Measurements from ENCODE around the gene KIAA0753.
A peak's percentile ranks its signal among the peaks of the same experiment; 100 is the strongest.

The KIAA0753 gene

GRCh38 chr17:6554871-6555330 lies 85.6 kb downstream of the KIAA0753 start:
- peaks cover 7% of the 10 kb centered on the region for H3K4me1 Mint-ChIP-seq
- H3K27ac Mint-ChIP-seq, result no peak overlapping the region
- peaks cover 2% of the 10 kb centered on the region for H3K36me3 Mint-ChIP-seq
- no peak for DNase-seq
- H3K9me3 Mint-ChIP-seq, result no peaks in the 10 kb centered on the region
- peaks cover 86% of the 10 kb centered on the region for H3K27me3 Mint-ChIP-seq
- H3K4me3 Mint-ChIP-seq, result peak overlapping the region; percentile 31
- CTCF ChIA-PET, result interaction anchor here (1.2 kb wide), 1 partner anchor 82 kb away, joined by 4 read pairs; no protein-coding TSS in a partner anchor

- H3K4me3 Mint-ChIP-seq, result no peak overlapping the region
- DNase-seq, result no peak
- H3K27ac Mint-ChIP-seq, result no peak overlapping the region
- H3K4me1 Mint-ChIP-seq, result peaks cover 7% of the 10 kb centered on the region
- H3K27me3 Mint-ChIP-seq, result peaks cover 85% of the 10 kb centered on the region
- CTCF ChIA-PET, result interaction anchor here (1.2 kb wide), 1 partner anchor 81 kb away, joined by 4 read pairs; no protein-coding TSS in a partner anchor
- H3K9me3 Mint-ChIP-seq, result no peaks in the 10 kb centered on the region
- peaks cover 2% of the 10 kb centered on the region for H3K36me3 Mint-ChIP-seq
Measured at GRCh38 chr17:6554342-6554741, 86.2 kb downstream of the KIAA0753 start.

GRCh38 chr17:6551869-6552531 lies 88.5 kb downstream of the KIAA0753 start:
- Mint-ChIP-seq H3K36me3 (peaks cover 2% of the 10 kb centered on the region), H3K27me3 (peaks cover 73% of the 10 kb centered on the region), H3K27ac (no peak overlapping the region), H3K9me3 (no peaks in the 10 kb centered on the region), H3K4me3 (no peak overlapping the region), H3K4me1 (peaks cover 19% of the 10 kb centered on the region)
- CTCF ChIA-PET, result interaction anchor here (0.6 kb wide), 1 partner anchor 34 kb away, joined by 3 read pairs; no protein-coding TSS in a partner anchor
- no peak for DNase-seq

GRCh38 chr17:6551356-6551755 lies 89.2 kb downstream of the KIAA0753 start:
- Mint-ChIP-seq H3K4me3 (no peak overlapping the region), H3K27me3 (peaks cover 67% of the 10 kb centered on the region), H3K4me1 (peaks cover 19% of the 10 kb centered on the region), H3K27ac (no peak overlapping the region), H3K36me3 (peaks cover 2% of the 10 kb centered on the region), H3K9me3 (no peaks in the 10 kb centered on the region)
- CTCF ChIA-PET, result interaction anchor here (0.6 kb wide), 1 partner anchor 35 kb away, joined by 3 read pairs; no protein-coding TSS in a partner anchor
- no peak for DNase-seq

- Mint-ChIP-seq H3K4me1 (peaks cover 12% of the 10 kb centered on the region), H3K9me3 (no peaks in the 10 kb centered on the region), H3K36me3 (no peaks in the 10 kb centered on the region), H3K27me3 (peaks cover 52% of the 10 kb centered on the region), H3K27ac (no peak overlapping the region), H3K4me3 (no peak overlapping the region)
- no peak for DNase-seq
- CTCF ChIA-PET, result interaction anchor here (1.0 to 1.8 kb wide), 2 partner anchors 77 kb away, joined by 3 to 4 read pairs; no protein-coding TSS in a partner anchor
Measured at GRCh38 chr17:6549384-6550036, 91.0 kb downstream of the KIAA0753 start.

- Mint-ChIP-seq H3K36me3 (no peaks in the 10 kb centered on the region), H3K4me3 (peak overlapping the region; percentile 9), H3K4me1 (peaks cover 12% of the 10 kb centered on the region), H3K27me3 (peaks cover 44% of the 10 kb centered on the region), H3K9me3 (no peaks in the 10 kb centered on the region), H3K27ac (peak overlapping the region; percentile 76)
- peak; percentile 62 for DNase-seq
- CTCF ChIA-PET, result interaction anchor here (1.8 kb wide), 1 partner anchor 76 kb away, joined by 4 read pairs; no protein-coding TSS in a partner anchor
Measured at GRCh38 chr17:6548578-6549330, 91.8 kb downstream of the KIAA0753 start.

- Mint-ChIP-seq H3K27me3 (peaks cover 37% of the 10 kb centered on the region), H3K27ac (no peak overlapping the region), H3K9me3 (no peaks in the 10 kb centered on the region), H3K4me3 (no peak overlapping the region), H3K36me3 (no peaks in the 10 kb centered on the region), H3K4me1 (peaks cover 12% of the 10 kb centered on the region)
- DNase-seq, result no peak
- CTCF ChIA-PET, result interaction anchor here (1.8 kb wide), 1 partner anchor 76 kb away, joined by 4 read pairs; no protein-coding TSS in a partner anchor
Measured at GRCh38 chr17:6548034-6548433, 92.5 kb downstream of the KIAA0753 start.

GRCh38 chr17:6547336-6547735 lies 93.2 kb downstream of the KIAA0753 start:
- Mint-ChIP-seq H3K9me3 (no peaks in the 10 kb centered on the region), H3K27ac (no peak overlapping the region), H3K36me3 (no peaks in the 10 kb centered on the region), H3K4me3 (no peak overlapping the region), H3K4me1 (peaks cover 12% of the 10 kb centered on the region), H3K27me3 (peaks cover 32% of the 10 kb centered on the region)
- no peak for DNase-seq
- CTCF ChIA-PET, result no interaction called here

- H3K4me1 Mint-ChIP-seq, result peaks cover 12% of the 10 kb centered on the region
- no peaks in the 10 kb centered on the region for H3K36me3 Mint-ChIP-seq
- H3K27ac Mint-ChIP-seq, result no peak overlapping the region
- CTCF ChIA-PET, result no interaction called here
- DNase-seq, result no peak
- H3K4me3 Mint-ChIP-seq, result no peak overlapping the region
- H3K9me3 Mint-ChIP-seq, result no peaks in the 10 kb centered on the region
- peaks cover 28% of the 10 kb centered on the region for H3K27me3 Mint-ChIP-seq
Measured at GRCh38 chr17:6546069-6546718, 94.3 kb downstream of the KIAA0753 start.

GRCh38 chr17:6545291-6545690 lies 95.2 kb downstream of the KIAA0753 start:
- Mint-ChIP-seq H3K4me3 (no peak overlapping the region), H3K36me3 (no peaks in the 10 kb centered on the region), H3K4me1 (peaks cover 12% of the 10 kb centered on the region), H3K27ac (no peak overlapping the region), H3K9me3 (no peaks in the 10 kb centered on the region), H3K27me3 (peaks cover 24% of the 10 kb centered on the region)
- CTCF ChIA-PET, result no interaction called here
- no peak for DNase-seq

- no peak overlapping the region for H3K4me3 Mint-ChIP-seq
- DNase-seq, result no peak
- H3K4me1 Mint-ChIP-seq, result peaks cover 9% of the 10 kb centered on the region
- no peak overlapping the region for H3K27ac Mint-ChIP-seq
- CTCF ChIA-PET, result no interaction called here
- peaks cover 14% of the 10 kb centered on the region for H3K27me3 Mint-ChIP-seq
- H3K9me3 Mint-ChIP-seq, result no peaks in the 10 kb centered on the region
- H3K36me3 Mint-ChIP-seq, result no peaks in the 10 kb centered on the region
Measured at GRCh38 chr17:6544011-6544370, 96.5 kb downstream of the KIAA0753 start.

- Mint-ChIP-seq H3K9me3 (no peaks in the 10 kb centered on the region), H3K27ac (no peak overlapping the region), H3K4me1 (peaks cover 3% of the 10 kb centered on the region), H3K27me3 (peaks cover 10% of the 10 kb centered on the region), H3K4me3 (no peak overlapping the region), H3K36me3 (no peaks in the 10 kb centered on the region)
- DNase-seq, result no peak
- CTCF ChIA-PET, result no interaction called here
Measured at GRCh38 chr17:6543079-6544010, 97.2 kb downstream of the KIAA0753 start.

GRCh38 chr17:6542577-6542976 lies 97.9 kb downstream of the KIAA0753 start:
- peaks cover 9% of the 10 kb centered on the region for H3K27me3 Mint-ChIP-seq
- H3K4me3 Mint-ChIP-seq, result no peak overlapping the region
- no peaks in the 10 kb centered on the region for H3K9me3 Mint-ChIP-seq
- CTCF ChIA-PET, result interaction anchor here (0.5 kb wide), 1 partner anchor 21 kb away, joined by 3 read pairs; no protein-coding TSS in a partner anchor
- no peak overlapping the region for H3K27ac Mint-ChIP-seq
- H3K36me3 Mint-ChIP-seq, result no peaks in the 10 kb centered on the region
- DNase-seq, result no peak
- no peaks in the 10 kb centered on the region for H3K4me1 Mint-ChIP-seq

All from activated naive CD4-positive, alpha-beta T cell treated with anti-CD3 and anti-CD28 coated beads, Interleukin-2, amount 10 ng/mL, durations not matched to agents 7 days and 5 days (primary cell).